Fibroblast of lung (primary cell): ENCODE data around the gene ITGB7. TPM values are rescaled to one million over a fixed set of nuclear protein-coding genes. Genes with fewer than 3 reads are reported as not detected.
A peak's percentile ranks its signal among the peaks of the same experiment; 100 is the strongest.

Source experiments
- DNase-seq, 2 donors: peaks; one replicate each; pipeline versions ENCODE4 v3.0.0 to v3.0.0-alpha.2; 2010; ENCODE audit warnings: low read depth in 2 of 2
- H2AFZ ChIP-seq: 2 replicates; pipeline ENCODE4 v1.5.1; 2012; ENCODE audit warnings: low read length, control low read depth, inconsistent platforms
- H3K27ac ChIP-seq: 2 replicates; pipeline ENCODE4 v1.5.1; 2011; ENCODE audit warnings: low read length, control low read depth; ENCODE audit not compliant: insufficient read depth
- H3K27me3 ChIP-seq: 2 replicates; pipeline ENCODE4 v1.5.1; 2011; ENCODE audit warnings: mild to moderate bottlenecking, low read length; ENCODE audit not compliant: control insufficient read depth, insufficient read depth
- H3K36me3 ChIP-seq: 2 replicates; pipeline ENCODE4 v1.5.1; 2011; ENCODE audit warnings: low read length; ENCODE audit not compliant: control insufficient read depth, insufficient read depth
- H3K4me1 ChIP-seq: 2 replicates; pipeline ENCODE4 v1.5.1; 2011; ENCODE audit warnings: low read length; ENCODE audit not compliant: control insufficient read depth, insufficient read depth; ENCODE audit errors: extremely low read depth
- H3K4me2 ChIP-seq: 2 replicates; pipeline ENCODE4 v1.5.1; 2011; ENCODE audit warnings: low read length, control low read depth; ENCODE audit not compliant: insufficient read depth; ENCODE audit errors: extremely low read depth
- H3K4me3 ChIP-seq, 4 experiments: fragments of 200-600 bp in 1 of 4; sonication (generic) in 1 of 4; replicated peaks in 1 of 4; 2 replicates each; pipeline ENCODE4 v1.5.1; 2011 to 2016; ENCODE audit warnings: low read length in 4 of 4, low read depth in 3 of 4, mild to moderate bottlenecking in 3 of 4, control low read depth in 2 of 4, inconsistent platforms in 1 of 4, mixed read lengths in 1 of 4; ENCODE audit not compliant: insufficient read depth in 1 of 4; ENCODE audit errors: control extremely low read depth in 1 of 4
- H3K79me2 ChIP-seq: 2 replicates; pipeline ENCODE4 v1.5.1; 2012; ENCODE audit warnings: mild to moderate bottlenecking, low read length, inconsistent platforms; ENCODE audit not compliant: control insufficient read depth, insufficient read depth
- H3K9ac ChIP-seq: 2 replicates; pipeline ENCODE4 v1.5.1; 2011; ENCODE audit warnings: mild to moderate bottlenecking, low read length, control low read depth; ENCODE audit not compliant: insufficient read depth
- H3K9me3 ChIP-seq: 2 replicates; pipeline ENCODE4 v1.5.1; 2012; ENCODE audit warnings: low read depth, low read length; ENCODE audit not compliant: control insufficient read depth, insufficient read depth
- H4K20me1 ChIP-seq: 2 replicates; pipeline ENCODE4 v1.5.1; 2011; ENCODE audit warnings: low read length; ENCODE audit not compliant: control insufficient read depth, insufficient read depth; ENCODE audit errors: extremely low read depth
- CTCF ChIP-seq, 2 donors: IDR thresholded peaks in 1 of 2; conservative IDR thresholded peaks in 1 of 2; 1 replicate in 1 of 2; 2 replicates in 1 of 2; pipeline ENCODE4 v1.5.1; 2011 to 2012; ENCODE audit warnings: low read length in 2 of 2, control low read depth in 1 of 2, inconsistent platforms in 1 of 2, low read depth in 1 of 2, mild to moderate bottlenecking in 1 of 2
- EZH2 ChIP-seq: IDR thresholded peaks from 2 replicates; pipeline ENCODE4 v1.5.1; 2012; ENCODE audit warnings: low read length, control low read depth, mild to moderate bottlenecking; ENCODE audit errors: missing control alignments
- polyA plus RNA-seq, 2 donors: library from polyadenylated mRNA; depleted of rRNA in 1 of 2; stranded (reverse) in 1 of 2; unstranded in 1 of 2; fragments of >200 nt; gene quantifications; 2 replicates each; pipeline ENCODE4 v1.2.1, GENCODE V29; 2011 to 2012; ENCODE audit warnings: missing spikeins in 1 of 2
- total RNA-seq: library from RNA; depleted of rRNA; stranded (reverse); fragments of >200 nt; gene quantifications from 2 replicates; pipeline ENCODE4 v1.2.1, GENCODE V29; 2014

Gene ITGB7
- total and polyA plus RNA-seq, 2 donors (not counting 1 experiment from before 2014, with no cell fraction given), result 0.20 to 0.50 TPM

GRCh38 chr12:53220694-53221202 is 13.7 kb upstream of the ITGB7 start:
- Histone ChIP-seq H3K9me3 (no peaks in the 10 kb centered on the region), H3K27ac (peak overlapping the region; percentile 97), H4K20me1 (no peaks in the 10 kb centered on the region), H3K4me1 (peaks cover 43% of the 10 kb centered on the region), H3K4me2 (peak overlapping the region; percentile 100), H3K9ac (peak overlapping the region; percentile 76), H2AFZ (peak overlapping the region; percentile 20), H3K79me2 (peaks cover 35% of the 10 kb centered on the region), H3K4me3 (peak overlapping the region; percentile 83 to 97 (median 92)), H3K36me3 (peaks cover 2% of the 10 kb centered on the region), H3K27me3 (no peaks in the 10 kb centered on the region)
- DNase-seq, result peak; percentile 92 to 96
- TF ChIP-seq EZH2 (no peak), CTCF (conservative IDR thresholded peaks at IDR 0.05 in 1 of 2, IDR thresholded peaks at IDR 0.05 in 1 of 2; ENCODE audit: low read depth in 1 of 2, low read length in 2 of 2) (no peak)

- H3K4me2 ChIP-seq, result peak overlapping the region; percentile 100
- no peaks in the 10 kb centered on the region for H4K20me1 ChIP-seq
- peak overlapping the region; percentile 65 for H3K9ac ChIP-seq
- peak; percentile 81 to 82 for DNase-seq
- peak overlapping the region; percentile 78 for H3K27ac ChIP-seq
- H2AFZ ChIP-seq, result peak overlapping the region; percentile 20
- H3K9me3 ChIP-seq, result no peaks in the 10 kb centered on the region
- peaks cover 6% of the 10 kb centered on the region for H3K36me3 ChIP-seq
- no peaks in the 10 kb centered on the region for H3K27me3 ChIP-seq
- no peak for TF ChIP-seq CTCF (conservative IDR thresholded peaks at IDR 0.05 in 1 of 2, IDR thresholded peaks at IDR 0.05 in 1 of 2; ENCODE audit: low read depth in 1 of 2, low read length in 2 of 2)
- no peak for TF ChIP-seq EZH2
- peaks cover 41% of the 10 kb centered on the region for H3K79me2 ChIP-seq
- H3K4me1 ChIP-seq, result peaks cover 43% of the 10 kb centered on the region
- peak overlapping the region; percentile 83 to 97 (median 92) for H3K4me3 ChIP-seq
Observed at GRCh38 chr12:53219956-53220693, 13.1 kb upstream of the ITGB7 start.

GRCh38 chr12:53219292-53219955 is 12.4 kb upstream of the ITGB7 start:
- Histone ChIP-seq H3K9ac (peak overlapping the region; percentile 65), H3K4me3 (peak overlapping the region; percentile 83 to 97 (median 92)), H4K20me1 (no peaks in the 10 kb centered on the region), H3K4me1 (peaks cover 41% of the 10 kb centered on the region), H3K9me3 (no peaks in the 10 kb centered on the region), H3K4me2 (peak overlapping the region; percentile 76), H3K36me3 (peaks cover 9% of the 10 kb centered on the region), H3K27ac (peak overlapping the region; percentile 78), H3K27me3 (no peaks in the 10 kb centered on the region), H2AFZ (peak overlapping the region; percentile 30), H3K79me2 (peaks cover 43% of the 10 kb centered on the region)
- DNase-seq, result peak; percentile 52 to 73
- TF ChIP-seq CTCF (conservative IDR thresholded peaks at IDR 0.05 in 1 of 2, IDR thresholded peaks at IDR 0.05 in 1 of 2; ENCODE audit: low read depth in 1 of 2, low read length in 2 of 2), result no peak
- TF ChIP-seq EZH2, result no peak
